ENCODE results near the gene CKM. TPM values are rescaled to one million over a fixed set of nuclear protein-coding genes. Genes with fewer than 3 reads are reported as not detected.

Gene CKM
- total RNA-seq, 1 donor from 2014 or later: not detected

GRCh38 chr19:45333609-45334303 lies 11.1 kb upstream of the CKM start:
- H3K4me3 Mint-ChIP-seq (ENCODE audit: unreplicated experiment): no peak overlapping the region
- H3K4me1 Mint-ChIP-seq (ENCODE audit: low read depth, unreplicated experiment): no peaks in the 10 kb centered on the region
- H3K4me1 ChIP-seq (ENCODE audit: insufficient read depth, low read length): no peaks in the 10 kb centered on the region
- no peaks in the 10 kb centered on the region for H3K9me3 ChIP-seq (ENCODE audit: insufficient read depth, low read depth, low read length)
- no peak for DNase-seq (ENCODE audit: low read depth)
- no peak overlapping the region for H3K4me3 ChIP-seq (ENCODE audit: insufficient read depth, low read depth, low read length)
- no peaks in the 10 kb centered on the region for H3K79me2 ChIP-seq (ENCODE audit: insufficient read depth, low read length)
- TF ChIP-seq EZH2 (IDR thresholded peaks at IDR 0.05; ENCODE audit: insufficient read depth, low read length) (no peak), CTCF (IDR thresholded peaks at IDR 0.05; ENCODE audit: insufficient read depth, low read depth, low read length) (no peak)
- H3K27ac ChIP-seq (ENCODE audit: low read depth, low read length): no peak overlapping the region
- no peaks in the 10 kb centered on the region for H4K20me1 ChIP-seq (ENCODE audit: insufficient read depth, low read length)
- peaks cover 3% of the 10 kb centered on the region for H3K9me3 Mint-ChIP-seq (ENCODE audit: unreplicated experiment)
- H3K27me3 Mint-ChIP-seq (ENCODE audit: low read depth, unreplicated experiment): peaks cover 10% of the 10 kb centered on the region
- H3K36me3 Mint-ChIP-seq (ENCODE audit: low read depth, unreplicated experiment): no peaks in the 10 kb centered on the region
- no peaks in the 10 kb centered on the region for H3K36me3 ChIP-seq (ENCODE audit: insufficient read depth, low read length)
- H3K4me2 ChIP-seq (ENCODE audit: low read length): no peak overlapping the region
- no peak overlapping the region for H3K27ac Mint-ChIP-seq (ENCODE audit: unreplicated experiment)
- no peak overlapping the region for H3K9ac ChIP-seq (ENCODE audit: low read length)
- no peak for FAIRE-seq
- no peak overlapping the region for H2AFZ ChIP-seq (ENCODE audit: low read depth, low read length)
- no peaks in the 10 kb centered on the region for H3K27me3 ChIP-seq (ENCODE audit: insufficient read depth, low read length)

- H3K27me3 ChIP-seq (ENCODE audit: insufficient read depth, low read length): no peaks in the 10 kb centered on the region
- no peaks in the 10 kb centered on the region for H3K36me3 ChIP-seq (ENCODE audit: insufficient read depth, low read length)
- no peaks in the 10 kb centered on the region for H3K4me1 Mint-ChIP-seq (ENCODE audit: low read depth, unreplicated experiment)
- H3K27ac Mint-ChIP-seq (ENCODE audit: unreplicated experiment): no peak overlapping the region
- no peaks in the 10 kb centered on the region for H3K79me2 ChIP-seq (ENCODE audit: insufficient read depth, low read length)
- no peaks in the 10 kb centered on the region for H4K20me1 ChIP-seq (ENCODE audit: insufficient read depth, low read length)
- peaks cover under 1% of the 10 kb centered on the region for H3K4me1 ChIP-seq (ENCODE audit: insufficient read depth, low read length)
- H3K9me3 ChIP-seq (ENCODE audit: insufficient read depth, low read depth, low read length): no peaks in the 10 kb centered on the region
- no peaks in the 10 kb centered on the region for H3K36me3 Mint-ChIP-seq (ENCODE audit: low read depth, unreplicated experiment)
- FAIRE-seq (no peak), DNase-seq (ENCODE audit: low read depth) (no peak)
- no peak overlapping the region for H3K4me3 ChIP-seq (ENCODE audit: insufficient read depth, low read depth, low read length)
- H2AFZ ChIP-seq (ENCODE audit: low read depth, low read length): no peak overlapping the region
- H3K9ac ChIP-seq (ENCODE audit: low read length): no peak overlapping the region
- peaks cover 9% of the 10 kb centered on the region for H3K27me3 Mint-ChIP-seq (ENCODE audit: low read depth, unreplicated experiment)
- TF ChIP-seq EZH2 (IDR thresholded peaks at IDR 0.05; ENCODE audit: insufficient read depth, low read length): no peak
- no peak for TF ChIP-seq CTCF (IDR thresholded peaks at IDR 0.05; ENCODE audit: insufficient read depth, low read depth, low read length)
- H3K27ac ChIP-seq (ENCODE audit: low read depth, low read length): no peak overlapping the region
- peaks cover 3% of the 10 kb centered on the region for H3K9me3 Mint-ChIP-seq (ENCODE audit: unreplicated experiment)
- no peak overlapping the region for H3K4me2 ChIP-seq (ENCODE audit: low read length)
- no peak overlapping the region for H3K4me3 Mint-ChIP-seq (ENCODE audit: unreplicated experiment)
Observed at GRCh38 chr19:45331411-45331810, 8.7 kb upstream of the CKM start.

- Mint-ChIP-seq H3K4me3 (ENCODE audit: unreplicated experiment) (no peak overlapping the region), H3K4me1 (ENCODE audit: low read depth, unreplicated experiment) (peaks cover 2% of the 10 kb centered on the region), H3K9me3 (ENCODE audit: unreplicated experiment) (no peaks in the 10 kb centered on the region), H3K36me3 (ENCODE audit: low read depth, unreplicated experiment) (no peaks in the 10 kb centered on the region), H3K27ac (ENCODE audit: unreplicated experiment) (no peak overlapping the region), H3K27me3 (ENCODE audit: low read depth, unreplicated experiment) (peaks cover 11% of the 10 kb centered on the region)
- H3K4me3 ChIP-seq (ENCODE audit: insufficient read depth, low read depth, low read length): no peak overlapping the region
- no peaks in the 10 kb centered on the region for H3K9me3 ChIP-seq (ENCODE audit: insufficient read depth, low read depth, low read length)
- TF ChIP-seq EZH2 (IDR thresholded peaks at IDR 0.05; ENCODE audit: insufficient read depth, low read length): no peak
- no peak for TF ChIP-seq CTCF (IDR thresholded peaks at IDR 0.05; ENCODE audit: insufficient read depth, low read depth, low read length)
- no peak overlapping the region for H2AFZ ChIP-seq (ENCODE audit: low read depth, low read length)
- H3K36me3 ChIP-seq (ENCODE audit: insufficient read depth, low read length): no peaks in the 10 kb centered on the region
- H3K79me2 ChIP-seq (ENCODE audit: insufficient read depth, low read length): no peaks in the 10 kb centered on the region
- no peak for DNase-seq (ENCODE audit: low read depth)
- FAIRE-seq: no peak
- peaks cover 7% of the 10 kb centered on the region for H3K4me1 ChIP-seq (ENCODE audit: insufficient read depth, low read length)
- H3K4me2 ChIP-seq (ENCODE audit: low read length): no peak overlapping the region
- no peaks in the 10 kb centered on the region for H4K20me1 ChIP-seq (ENCODE audit: insufficient read depth, low read length)
- H3K27me3 ChIP-seq (ENCODE audit: insufficient read depth, low read length): peaks cover 7% of the 10 kb centered on the region
- no peak overlapping the region for H3K9ac ChIP-seq (ENCODE audit: low read length)
- H3K27ac ChIP-seq (ENCODE audit: low read depth, low read length): no peak overlapping the region
Observed at GRCh38 chr19:45327404-45328143, 4.9 kb upstream of the CKM start.

Measured in astrocyte (in vitro differentiated cells and primary cell).